BE2C (cell line): ENCODE measurements around the gene ZNF136.
A peak's percentile ranks its signal among the peaks of the same experiment; 100 is the strongest.

Experiments used
- DNase-seq: peaks from one replicate; pipeline ENCODE4 v3.0.0-alpha.2; 2020
- H3K27me3 ChIP-seq: fragments of 250-450 bp; sonication (Bioruptor Pico); 2 replicates; pipeline ENCODE4 v1.5.1; 2020; ENCODE audit warnings: mild to moderate bottlenecking
- H3K36me3 ChIP-seq: fragments of 250-450 bp; sonication (Bioruptor Pico); 2 replicates; pipeline ENCODE4 v1.5.1; 2020; ENCODE audit warnings: mild to moderate bottlenecking
- H3K4me1 ChIP-seq: fragments of 250-450 bp; sonication (Bioruptor Pico); 2 replicates; pipeline ENCODE4 v1.5.1; 2020
- H3K4me3 ChIP-seq: 2 replicates; pipeline ENCODE4 v1.5.1; 2011; ENCODE audit warnings: low read depth, low read length
- H3K9me3 ChIP-seq: fragments of 250-450 bp; sonication (Bioruptor Pico); 2 replicates; pipeline ENCODE4 v1.5.1; 2020
- CTCF ChIP-seq: IDR thresholded peaks from 2 replicates; pipeline ENCODE4 v1.5.1; 2012; ENCODE audit warnings: mild to moderate bottlenecking, low read depth, low read length

ZNF136 gene

DNA sequence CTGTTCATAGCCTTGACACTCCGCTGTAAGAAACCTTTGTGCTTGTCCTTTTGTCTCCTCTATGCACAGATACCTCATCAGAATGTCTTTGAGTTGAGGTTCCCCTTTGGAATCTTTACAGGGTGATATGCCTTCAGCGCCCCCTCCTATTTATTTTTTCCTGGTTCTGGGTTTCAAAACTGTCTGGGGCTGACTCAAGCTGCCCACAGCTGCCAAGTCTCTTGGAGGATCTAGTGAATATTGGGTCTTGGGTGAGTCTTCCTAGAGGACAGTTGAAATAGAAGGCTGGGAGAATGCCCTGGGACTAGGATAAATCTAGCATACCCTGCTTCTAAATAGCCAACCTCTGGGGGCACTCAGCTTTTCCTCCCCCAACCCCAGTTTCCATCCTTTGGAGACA, 930 bp downstream of the ZNF136 start:
- no peak for TF ChIP-seq CTCF
- Histone ChIP-seq H3K4me3 (peak overlapping the region; percentile 92), H3K4me1 (no peaks in the 10 kb centered on the region), H3K9me3 (no peaks in the 10 kb centered on the region), H3K27me3 (no peaks in the 10 kb centered on the region), H3K36me3 (peaks cover 4% of the 10 kb centered on the region; the same call in 1 of the 2 replicates)
- no peak for DNase-seq

DNA sequence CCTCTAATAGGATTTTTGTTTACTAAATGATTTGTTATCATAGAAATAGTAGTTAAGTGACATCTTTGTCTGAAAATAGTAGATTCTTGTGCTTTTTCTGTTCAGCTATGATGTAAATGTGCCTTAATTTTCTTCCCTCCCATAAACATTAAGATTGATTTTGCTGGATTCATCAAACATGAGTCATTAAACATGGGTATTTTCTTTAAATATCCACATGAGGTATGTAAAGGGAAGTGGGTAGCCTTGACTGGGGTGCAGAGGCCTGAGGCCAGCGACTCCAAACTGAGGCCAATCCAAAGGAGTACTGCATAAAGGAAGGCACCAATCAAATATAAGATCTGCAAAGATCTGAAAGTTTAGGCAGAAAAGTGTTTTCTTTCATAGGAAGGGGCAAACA, 3.7 kb downstream of the ZNF136 start:
- Histone ChIP-seq H3K27me3 (no peaks in the 10 kb centered on the region), H3K4me3 (no peak overlapping the region), H3K36me3 (peaks cover 7% of the 10 kb centered on the region; the same call in 1 of the 2 replicates), H3K9me3 (no peaks in the 10 kb centered on the region), H3K4me1 (no peaks in the 10 kb centered on the region)
- no peak for TF ChIP-seq CTCF
- no peak for DNase-seq

DNA sequence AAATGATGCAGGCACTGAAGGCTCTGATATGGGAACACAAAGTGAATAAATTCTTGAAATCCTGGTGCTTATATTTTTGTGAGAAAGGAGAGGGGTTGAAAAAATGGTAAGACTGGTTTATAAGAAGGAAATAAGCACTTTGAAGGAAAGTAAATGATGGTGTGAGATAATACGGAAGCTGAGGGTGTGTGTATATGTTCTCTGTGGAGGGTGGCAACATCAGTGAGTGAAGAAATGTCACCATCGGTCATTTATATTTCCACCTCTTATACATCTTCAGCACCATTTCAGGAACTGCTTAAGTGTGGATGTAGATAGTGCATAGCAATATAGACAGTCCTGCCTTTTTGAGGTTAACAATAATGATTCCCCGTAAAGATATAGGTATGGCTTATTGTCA, 17.5 kb downstream of the ZNF136 start:
- no peak for DNase-seq
- H3K36me3 ChIP-seq: no peaks in the 10 kb centered on the region; the same call in 1 of the 2 replicates

GRCh38 chr19:12187625-12188024, 24.7 kb downstream of the ZNF136 start:
- Histone ChIP-seq H3K36me3 (peaks cover 23% of the 10 kb centered on the region), H3K4me3 (no peak overlapping the region), H3K4me1 (no peaks in the 10 kb centered on the region), H3K27me3 (no peaks in the 10 kb centered on the region), H3K9me3 (peaks cover 8% of the 10 kb centered on the region)
- DNase-seq: no peak
- TF ChIP-seq CTCF: no peak

More for the DNA sequence above, 17.5 kb downstream of the ZNF136 start:
- TF ChIP-seq CTCF: no peak
- no peaks in the 10 kb centered on the region for H3K4me1 ChIP-seq
- H3K4me3 ChIP-seq: no peak overlapping the region
- no peaks in the 10 kb centered on the region for H3K9me3 ChIP-seq
- H3K27me3 ChIP-seq: no peaks in the 10 kb centered on the region

GRCh38 chr19:12194827-12195731, 32.2 kb downstream of the ZNF136 start:
- Histone ChIP-seq H3K4me1 (no peaks in the 10 kb centered on the region), H3K27me3 (no peaks in the 10 kb centered on the region; the same call in none of the 2 replicates), H3K4me3 (peak overlapping the region; percentile 72), H3K9me3 (peaks cover 5% of the 10 kb centered on the region), H3K36me3 (peaks cover 4% of the 10 kb centered on the region; the same call in 1 of the 2 replicates)
- TF ChIP-seq CTCF: no peak
- peak; percentile 90 for DNase-seq

- H3K4me3 ChIP-seq: no peak overlapping the region
- no peaks in the 10 kb centered on the region; the same call in none of the 2 replicates for H3K27me3 ChIP-seq
- DNase-seq: no peak
- no peak for TF ChIP-seq CTCF
- no peaks in the 10 kb centered on the region for H3K4me1 ChIP-seq
- peaks cover 5% of the 10 kb centered on the region for H3K9me3 ChIP-seq
- no peaks in the 10 kb centered on the region for H3K36me3 ChIP-seq
Measured at GRCh38 chr19:12198136-12198535, 35.2 kb downstream of the ZNF136 start.
